ENCODE measurements around the gene CHMP4B. TPM values are rescaled to one million over a fixed set of nuclear protein-coding genes. Genes with fewer than 3 reads are reported as not detected.

Gene CHMP4B
- total and polyA plus RNA-seq, 3 donors from 2014 or later = 98.3 to 114 (median 102) TPM

DNA sequence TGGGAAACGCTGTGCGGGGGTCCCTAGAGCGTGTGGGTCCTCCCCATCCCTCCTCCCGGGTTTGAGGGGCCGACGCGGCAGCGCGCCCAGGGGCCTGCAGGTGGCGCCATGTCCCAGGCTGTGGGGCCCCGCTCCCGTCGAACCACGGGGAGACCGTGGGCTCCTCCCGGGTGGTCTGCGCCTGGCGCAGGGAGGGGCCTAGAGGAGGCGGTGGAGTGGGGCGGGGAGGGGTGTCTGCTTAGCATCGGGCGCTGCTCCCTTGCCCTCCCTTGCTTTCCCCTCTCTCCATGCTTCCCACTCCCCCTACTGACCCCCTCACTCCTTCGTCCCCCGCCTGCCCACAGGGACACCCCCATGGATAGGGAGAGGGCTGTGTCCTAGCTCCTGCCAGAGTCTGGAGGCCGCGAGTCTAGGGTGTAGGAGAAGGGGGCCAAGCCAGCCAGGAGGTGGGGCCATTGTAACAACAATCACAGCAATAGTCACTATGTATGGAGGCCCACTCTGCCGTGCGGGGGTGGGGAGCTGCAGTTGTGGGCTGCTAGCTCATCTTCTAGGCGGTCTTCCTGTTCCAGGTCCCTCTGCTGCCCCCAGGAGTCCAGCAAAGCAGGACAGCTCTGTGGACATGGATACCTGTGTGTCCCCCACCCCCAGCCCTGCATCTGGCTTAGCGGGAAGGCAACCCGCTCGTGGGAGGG lies 51.7 kb downstream of the CHMP4B start:
- DNase-seq = peak; percentile 75
- H3K36me3 ChIP-seq (ENCODE audit: low read depth, missing control alignments) = no peaks in the 10 kb centered on the region
- intact Hi-C loops (cut with DNase I; ENCODE audit: low total_unique reads) = loop anchor here (10.0 kb wide), 1 partner anchor 212 kb away; no protein-coding TSS in a partner anchor
- 18 to 43% methylated on average over 7 to 32 of the region's 32 CpGs for WGBS, 2 donors
- TF ChIP-seq, protein P1, sequence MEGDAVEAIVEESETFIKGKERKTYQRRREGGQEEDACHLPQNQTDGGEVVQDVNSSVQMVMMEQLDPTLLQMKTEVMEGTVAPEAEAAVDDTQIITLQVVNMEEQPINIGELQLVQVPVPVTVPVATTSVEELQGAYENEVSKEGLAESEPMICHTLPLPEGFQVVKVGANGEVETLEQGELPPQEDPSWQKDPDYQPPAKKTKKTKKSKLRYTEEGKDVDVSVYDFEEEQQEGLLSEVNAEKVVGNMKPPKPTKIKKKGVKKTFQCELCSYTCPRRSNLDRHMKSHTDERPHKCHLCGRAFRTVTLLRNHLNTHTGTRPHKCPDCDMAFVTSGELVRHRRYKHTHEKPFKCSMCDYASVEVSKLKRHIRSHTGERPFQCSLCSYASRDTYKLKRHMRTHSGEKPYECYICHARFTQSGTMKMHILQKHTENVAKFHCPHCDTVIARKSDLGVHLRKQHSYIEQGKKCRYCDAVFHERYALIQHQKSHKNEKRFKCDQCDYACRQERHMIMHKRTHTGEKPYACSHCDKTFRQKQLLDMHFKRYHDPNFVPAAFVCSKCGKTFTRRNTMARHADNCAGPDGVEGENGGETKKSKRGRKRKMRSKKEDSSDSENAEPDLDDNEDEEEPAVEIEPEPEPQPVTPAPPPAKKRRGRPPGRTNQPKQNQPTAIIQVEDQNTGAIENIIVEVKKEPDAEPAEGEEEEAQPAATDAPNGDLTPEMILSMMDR (IDR thresholded peaks at IDR 0.05) = peak in 2 of 3 experiments; percentile 71 to 77
- no peak for TF ChIP-seq POLR2A (IDR thresholded peaks at IDR 0.05)
- H3K27me3 ChIP-seq = no peaks in the 10 kb centered on the region
- H3K27ac ChIP-seq = no peak overlapping the region
- H3K9me3 ChIP-seq = no peaks in the 10 kb centered on the region
- peak overlapping the region; percentile 5 to 37 for H3K4me3 ChIP-seq
- H3K4me1 ChIP-seq = peaks cover 11% of the 10 kb centered on the region

DNA sequence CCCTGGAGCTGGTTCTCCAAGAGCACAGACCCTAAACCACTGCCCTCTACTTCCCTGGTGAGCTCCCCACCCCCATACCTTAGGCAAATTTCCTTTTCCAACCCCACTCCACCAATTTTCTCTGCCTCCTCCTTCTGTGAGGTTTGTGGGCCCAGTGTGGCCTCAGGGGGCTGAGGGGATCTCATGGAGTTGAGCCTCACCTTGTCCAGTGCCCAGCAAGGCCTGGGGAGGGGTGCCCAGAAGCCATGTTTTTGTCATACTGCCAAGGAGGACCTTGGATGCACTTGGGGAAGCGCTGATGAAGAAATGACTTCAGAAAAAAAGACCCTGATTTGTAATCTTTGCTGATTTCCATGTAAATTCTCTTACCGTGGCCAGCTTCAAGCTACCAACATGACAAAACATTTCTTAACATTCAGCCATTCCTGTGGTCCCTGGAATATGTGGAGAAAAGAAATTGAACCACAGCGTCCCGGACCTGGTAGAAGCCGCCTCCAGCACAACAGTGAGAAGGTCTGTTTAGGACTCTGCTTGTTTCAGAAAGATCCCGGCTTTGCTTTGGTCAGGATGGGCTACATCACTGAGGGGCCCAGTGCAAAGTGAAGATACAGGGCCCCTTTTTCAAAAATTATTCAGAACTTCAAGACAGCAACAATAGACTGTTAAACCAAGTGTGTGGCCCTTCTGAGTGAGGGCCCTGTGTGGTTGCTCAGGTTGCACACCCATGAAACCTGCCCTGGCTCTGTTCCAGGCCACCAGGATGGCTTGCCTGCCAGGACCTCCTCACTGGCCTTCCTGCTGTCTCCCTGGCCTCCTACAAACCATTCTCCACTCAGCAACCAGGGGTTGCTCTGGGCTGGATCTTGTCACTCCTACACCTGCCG lies 52.5 kb downstream of the CHMP4B start:
- intact Hi-C loops (cut with DNase I; ENCODE audit: low total_unique reads) = loop anchor here (10.0 kb wide), 1 partner anchor 211 kb away; no protein-coding TSS in a partner anchor
- Histone ChIP-seq H3K27ac (no peak overlapping the region), H3K27me3 (no peaks in the 10 kb centered on the region), H3K4me3 (no peak overlapping the region), H3K9me3 (no peaks in the 10 kb centered on the region), H3K36me3 (ENCODE audit: low read depth, missing control alignments) (no peaks in the 10 kb centered on the region), H3K4me1 (peaks cover 11% of the 10 kb centered on the region)
- DNase-seq = no peak
- WGBS, 2 donors = 81 to 85% methylated on average over 7 of the region's 7 CpGs
- TF ChIP-seq POLR2A (IDR thresholded peaks at IDR 0.05) = no peak
- TF ChIP-seq, protein P1 (IDR thresholded peaks at IDR 0.05) = no peak

DNA sequence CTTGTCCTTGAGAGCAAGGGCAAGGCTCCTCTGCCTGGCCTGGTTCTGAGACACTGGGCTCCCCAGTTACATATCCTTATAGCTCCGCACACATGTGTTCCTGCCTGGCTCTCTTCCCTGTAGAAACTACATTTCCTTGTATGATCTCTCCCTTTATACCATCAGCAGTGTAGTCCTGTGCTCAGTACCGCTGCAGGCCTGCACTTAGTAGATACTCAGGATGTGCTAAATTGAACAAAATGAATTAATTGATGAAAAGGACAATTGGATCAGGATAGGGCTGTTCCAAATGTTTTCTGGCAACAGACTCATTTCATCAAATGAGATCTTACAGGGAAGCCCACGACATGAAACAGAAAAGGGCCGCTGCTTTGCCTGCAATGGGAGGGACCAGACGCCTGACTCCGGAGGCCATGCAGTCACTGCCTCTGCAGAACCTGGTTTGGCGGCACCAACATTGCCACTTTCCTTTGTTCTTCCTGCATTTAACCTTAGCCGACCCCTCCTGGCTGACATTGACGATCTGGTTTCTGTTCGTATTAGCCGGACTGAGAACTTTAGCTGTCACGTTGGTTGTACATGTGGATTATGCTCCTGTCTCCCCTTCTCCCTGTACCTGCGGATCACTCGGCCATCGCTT lies 53.3 kb downstream of the CHMP4B start:
- 85 to 93% methylated on average over 15 of the region's 15 CpGs for WGBS, 2 donors
- Histone ChIP-seq H3K9me3 (no peaks in the 10 kb centered on the region), H3K36me3 (ENCODE audit: low read depth, missing control alignments) (no peaks in the 10 kb centered on the region), H3K27me3 (no peaks in the 10 kb centered on the region), H3K4me1 (peaks cover 11% of the 10 kb centered on the region), H3K27ac (no peak overlapping the region), H3K4me3 (no peak overlapping the region)
- DNase-seq = no peak
- intact Hi-C loops (cut with DNase I; ENCODE audit: low total_unique reads) = loop anchor here (10.0 kb wide), 1 partner anchor 210 kb away; no protein-coding TSS in a partner anchor
- TF ChIP-seq, protein P1 (IDR thresholded peaks at IDR 0.05) = no peak
- TF ChIP-seq POLR2A (IDR thresholded peaks at IDR 0.05) = no peak

DNA sequence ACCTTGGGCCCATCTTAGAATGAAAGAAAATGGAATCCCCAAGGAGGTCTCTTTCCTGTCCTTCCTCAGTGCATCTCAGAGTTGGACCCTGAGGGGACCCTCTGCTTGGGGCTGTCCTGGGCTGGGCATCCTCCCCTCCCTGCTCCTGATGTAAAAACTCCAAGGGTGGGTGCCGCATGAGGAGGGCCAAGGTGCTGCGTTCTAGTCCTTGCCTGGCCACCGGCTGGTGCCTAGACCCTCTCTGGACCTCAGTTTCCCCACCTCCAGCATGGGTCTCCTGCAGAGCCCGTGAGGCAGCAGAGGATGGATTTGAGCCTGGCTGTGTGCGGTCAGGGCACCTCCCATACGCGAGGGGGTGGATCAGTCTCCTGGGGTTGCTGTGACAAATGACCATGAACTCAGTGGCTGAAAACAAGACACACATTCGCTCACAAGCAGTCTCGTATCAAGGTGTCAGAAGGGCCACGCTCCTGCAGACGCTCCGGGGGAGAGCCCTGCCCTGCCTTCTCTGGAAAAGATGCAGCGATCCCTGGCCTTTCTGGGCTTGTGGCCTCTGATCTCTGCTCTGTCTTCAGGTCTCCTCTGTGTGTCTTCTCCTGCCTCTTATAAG lies 54.7 kb downstream of the CHMP4B start:
- TF ChIP-seq, protein P1 (IDR thresholded peaks at IDR 0.05) = no peak
- no peak for TF ChIP-seq POLR2A (IDR thresholded peaks at IDR 0.05)

More for the DNA sequence above, 54.7 kb downstream of the CHMP4B start:
- WGBS, 2 donors = 46 to 73% methylated on average over 5 to 13 of the region's 13 CpGs
- Histone ChIP-seq H3K27me3 (no peaks in the 10 kb centered on the region), H3K9me3 (no peaks in the 10 kb centered on the region), H3K36me3 (ENCODE audit: low read depth, missing control alignments) (no peaks in the 10 kb centered on the region), H3K4me1 (peaks cover 8% of the 10 kb centered on the region), H3K27ac (no peak overlapping the region), H3K4me3 (no peak overlapping the region)
- DNase-seq = no peak
- intact Hi-C loops (cut with DNase I; ENCODE audit: low total_unique reads) = loop anchor here (10.0 kb wide), 1 partner anchor 209 kb away; no protein-coding TSS in a partner anchor
